GM18870 (cell line): ENCODE results near the gene WDR26.
"Not testable (repeated sequence)": the region's sequence is repeated elsewhere in the genome, so short reads cannot be mapped to it uniquely, and the experiment has no call there.

Experiments
- ATAC-seq: cut with Tn5 transposase; IDR thresholded peaks from one replicate; pipeline ENCODE4 v1.9.1; 2021; ENCODE audit warnings: moderate library complexity; ENCODE audit not compliant: unreplicated experiment

WDR26 gene

DNA sequence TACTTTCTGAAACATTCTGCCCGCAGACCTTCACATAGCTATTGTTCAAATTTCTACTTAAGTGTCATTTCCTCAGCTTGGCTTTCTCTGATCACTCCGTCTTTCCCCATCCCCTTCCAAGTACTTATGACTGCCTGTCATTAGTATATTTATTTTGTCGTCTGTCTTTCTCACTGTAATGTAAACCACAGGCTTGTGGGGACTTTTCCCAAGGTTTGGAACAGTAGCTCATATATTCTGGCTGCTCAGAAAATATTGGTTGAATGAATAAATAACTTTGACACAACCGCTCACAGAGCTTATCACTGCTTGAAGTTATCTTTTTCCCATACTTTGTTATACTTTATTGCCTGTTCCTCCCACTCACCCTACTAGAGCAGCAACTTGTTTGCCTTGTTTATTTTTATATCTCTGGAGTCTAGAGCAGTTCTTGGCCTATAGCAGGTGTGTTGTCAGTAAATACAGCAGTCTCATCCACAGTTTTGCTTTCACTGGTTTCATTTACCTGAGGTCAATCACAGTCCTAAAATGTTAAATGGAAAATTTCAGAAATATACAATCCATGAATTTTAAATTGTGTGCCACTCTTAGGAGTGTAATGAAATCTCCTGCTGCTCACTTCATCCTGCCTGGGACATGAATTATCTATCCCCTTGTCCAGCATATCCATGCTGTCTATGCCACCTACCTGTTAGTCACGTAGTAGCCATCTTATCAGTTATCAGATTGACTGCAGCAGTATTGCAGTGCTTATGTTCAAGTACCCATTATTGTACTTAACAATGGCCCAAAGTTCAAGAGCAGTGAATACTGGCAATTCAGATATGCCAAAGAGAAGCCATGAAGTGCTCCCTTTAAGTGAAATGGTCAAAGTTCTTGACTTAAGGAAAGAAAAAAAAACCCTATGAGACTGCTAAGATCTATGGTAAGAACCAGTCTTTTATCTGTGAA, 80.3 kb downstream of the WDR26 start:
- ATAC-seq: no peak

DNA sequence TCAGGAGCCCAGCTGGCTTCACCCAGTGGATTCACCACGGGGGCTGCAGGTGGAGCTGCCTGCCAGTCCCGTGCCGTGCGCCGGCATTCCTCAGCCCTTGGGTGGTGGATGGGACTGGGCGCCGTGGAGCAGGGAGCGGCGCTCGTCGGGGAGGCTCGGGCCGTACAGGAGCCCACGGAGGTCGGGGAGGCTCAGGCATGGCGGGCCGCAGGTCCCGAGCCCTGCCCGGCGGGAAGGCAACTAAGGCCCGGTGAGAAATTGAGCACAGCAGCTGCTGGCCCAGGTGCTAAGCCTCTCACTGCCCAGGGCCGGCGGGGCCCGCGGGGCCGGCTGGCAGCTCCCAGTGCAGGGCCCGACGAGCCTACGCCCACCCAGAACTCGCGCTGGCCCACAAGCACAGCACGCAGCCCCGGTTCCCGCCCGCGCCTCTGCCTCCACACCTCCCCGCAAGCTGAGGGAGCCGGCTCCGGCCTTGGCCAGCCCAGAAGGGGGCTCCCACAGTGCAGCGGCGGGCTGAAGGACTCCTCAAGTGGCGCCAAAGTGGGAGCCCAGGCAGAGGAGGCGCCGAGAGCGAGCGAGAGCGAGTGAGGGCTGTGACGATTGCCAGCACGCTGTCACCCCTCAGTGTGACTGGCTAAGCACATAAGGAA, 82.0 kb downstream of the WDR26 start:
- not testable (repeated sequence) for ATAC-seq

DNA sequence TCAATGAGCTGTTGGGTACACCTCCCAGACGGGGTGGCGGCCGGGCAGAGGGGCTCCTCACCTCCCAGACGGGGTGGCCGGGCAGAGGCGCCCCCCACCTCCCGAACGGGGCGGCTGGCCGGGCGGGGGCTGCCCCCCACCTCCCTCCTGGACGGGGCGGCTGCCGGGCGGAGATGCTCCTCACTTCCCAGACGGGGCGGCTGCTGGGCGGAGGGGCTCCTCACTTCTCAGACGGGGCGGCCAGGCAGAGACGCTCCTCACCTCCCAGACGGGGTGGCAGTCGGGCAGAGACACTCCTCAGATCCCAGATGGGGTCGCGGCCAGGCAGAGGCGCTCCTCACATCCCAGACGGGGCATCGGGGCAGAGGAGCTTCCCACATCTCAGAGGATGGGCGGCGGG, 84.9 kb downstream of the WDR26 start:
- ATAC-seq: not testable (repeated sequence)

DNA sequence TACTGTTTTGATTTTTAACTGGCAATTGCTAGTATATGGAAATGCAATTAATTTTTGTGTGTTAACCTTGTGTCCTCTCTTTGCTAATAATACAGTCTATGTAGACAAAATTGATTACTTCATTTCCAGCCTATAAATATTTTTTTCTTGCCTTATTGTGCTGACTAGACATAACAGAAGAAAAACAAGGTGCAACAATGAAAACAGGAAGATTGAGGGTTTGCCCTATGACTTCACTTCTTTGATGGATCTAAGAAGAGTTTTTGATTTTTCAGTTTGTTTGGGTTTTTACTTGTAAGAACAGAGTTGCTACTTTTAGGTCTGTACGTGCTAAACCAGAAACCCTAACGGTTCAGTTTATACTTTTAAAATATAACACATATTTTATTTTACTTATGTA, 86.5 kb downstream of the WDR26 start:
- ATAC-seq: no peak

DNA sequence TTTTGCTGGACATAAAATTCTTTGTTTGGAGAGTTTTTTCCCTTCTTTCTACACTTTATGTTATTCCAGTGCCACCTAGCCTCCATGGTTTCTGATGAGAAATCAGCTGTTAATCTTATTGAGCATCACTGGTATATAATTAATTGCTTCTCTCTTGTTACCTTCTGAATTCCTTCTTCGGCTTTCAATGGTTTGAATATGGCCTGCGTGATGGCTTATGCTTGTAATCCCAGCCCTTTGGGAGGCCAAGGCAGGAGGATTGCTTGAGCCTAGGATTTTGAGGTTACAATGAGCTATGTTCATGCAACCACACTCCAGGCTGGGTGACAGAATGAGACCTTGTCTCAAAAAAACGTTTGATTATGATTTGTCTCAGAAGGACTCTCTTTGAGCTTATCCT, 90.9 kb downstream of the WDR26 start:
- ATAC-seq: no peak

DNA sequence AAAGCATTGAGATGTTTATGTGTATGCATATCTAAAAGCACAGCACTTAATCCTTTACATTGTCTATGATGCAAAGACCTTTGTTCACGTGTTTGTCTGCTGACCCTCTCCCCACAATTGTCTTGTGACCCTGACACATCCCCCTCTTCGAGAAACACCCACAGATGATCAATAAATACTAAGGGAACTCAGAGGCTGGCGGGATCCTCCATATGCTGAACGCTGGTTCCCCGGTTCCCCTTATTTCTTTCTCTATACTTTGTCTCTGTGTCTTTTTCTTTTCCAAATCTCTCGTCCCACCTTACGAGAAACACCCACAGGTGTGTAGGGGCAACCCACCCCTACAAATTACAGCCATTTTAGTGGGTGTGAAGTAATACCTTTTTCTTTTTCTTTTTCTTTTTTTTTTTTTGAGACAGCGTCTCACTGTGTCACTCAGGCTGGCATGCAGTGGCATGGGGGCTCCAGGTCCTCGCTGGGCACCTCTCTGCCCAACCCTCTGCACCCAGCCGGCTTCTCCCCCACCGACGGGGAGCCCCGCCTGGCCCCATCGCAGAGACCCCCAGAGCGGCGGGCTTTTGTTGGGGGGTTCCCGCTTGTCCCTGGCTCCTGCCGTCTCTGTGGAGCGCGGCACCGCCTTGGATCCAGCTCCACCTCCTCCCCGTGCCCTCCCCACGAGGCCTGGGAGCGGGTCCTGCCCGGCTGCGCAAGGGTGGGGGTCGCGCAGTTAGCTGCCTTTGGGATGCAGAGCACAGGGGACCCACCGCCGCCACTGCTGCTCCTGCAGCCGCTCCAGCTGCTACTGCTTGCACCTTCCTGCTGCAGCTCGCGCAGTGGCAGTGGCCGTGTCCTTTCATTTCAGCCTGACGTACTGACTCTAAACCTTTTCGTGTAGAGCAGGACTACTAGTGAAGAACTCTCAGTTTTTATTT, 93.9 kb downstream of the WDR26 start:
- ATAC-seq: not testable (repeated sequence)

DNA sequence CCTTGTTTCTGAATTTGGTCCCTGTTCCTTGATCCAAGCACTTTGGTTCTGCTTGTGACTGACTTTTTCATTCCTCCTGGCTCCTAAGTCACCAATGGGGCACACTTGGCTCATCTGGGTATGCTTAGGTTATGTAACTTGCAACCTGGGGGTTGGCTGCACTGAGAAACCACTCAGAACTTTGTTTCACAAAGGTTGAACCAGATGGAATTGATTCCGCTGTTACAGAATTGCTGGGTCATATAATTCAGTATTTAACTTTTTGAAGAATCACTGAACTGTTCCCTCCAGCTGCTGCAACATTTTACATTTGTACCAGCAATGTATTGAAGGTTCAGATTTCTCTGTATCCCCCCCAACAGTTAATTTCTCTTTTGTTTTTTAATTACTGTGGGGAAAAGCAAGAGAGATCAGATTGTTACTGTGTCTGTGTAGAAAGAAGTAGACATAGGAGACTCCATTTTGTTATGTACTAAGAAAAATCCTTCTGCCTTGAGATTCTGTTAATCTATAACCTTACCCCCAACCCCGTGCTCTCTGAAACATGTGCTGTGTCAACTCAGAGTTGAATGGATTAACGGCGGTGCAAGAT, 95.1 kb downstream of the WDR26 start:
- ATAC-seq: no peak

DNA sequence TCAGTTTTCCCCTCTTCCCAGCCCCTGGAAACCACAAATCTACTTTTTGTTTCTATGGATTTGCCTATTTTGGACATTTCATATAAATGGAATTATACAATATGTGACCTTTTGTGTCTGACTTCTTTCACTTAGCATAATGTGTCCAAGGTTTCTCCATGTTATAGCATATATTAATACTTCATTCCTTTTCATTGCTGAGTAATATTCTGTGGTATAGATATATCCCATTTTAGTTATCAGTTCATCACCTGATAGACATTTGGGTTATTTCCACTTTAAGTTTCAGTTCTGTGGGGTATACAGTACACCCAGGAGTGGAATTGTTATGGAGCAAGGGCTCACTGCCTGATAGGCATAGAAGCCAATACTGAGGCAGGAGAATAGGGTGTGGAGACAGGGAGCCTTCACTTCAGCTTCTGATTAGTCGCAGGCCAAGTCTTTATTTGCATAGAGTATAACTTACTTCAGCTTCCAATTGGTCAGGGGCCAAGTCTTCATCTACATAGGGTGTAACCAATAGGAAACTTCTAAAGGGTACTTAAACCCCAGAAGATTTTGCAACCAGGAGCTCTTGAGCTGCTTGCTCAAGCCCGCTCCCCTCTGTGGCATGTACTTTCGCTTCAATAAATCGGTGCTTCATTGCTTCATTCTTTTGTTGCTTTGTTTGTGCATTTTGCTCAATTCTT, 96.3 kb downstream of the WDR26 start:
- no peak for ATAC-seq
